Ishikawa (cell line): ENCODE results near the gene OR9Q2.

Experiments used
- CEBPB ChIP-seq: IDR thresholded peaks from 2 replicates; pipeline ENCODE4 v1.6.1; 2012
- EP300 ChIP-seq: IDR thresholded peaks from 2 replicates; pipeline ENCODE4 v1.6.1; 2012; ENCODE audit warnings: borderline replicate concordance
- RAD21 ChIP-seq: IDR thresholded peaks from 2 replicates; pipeline ENCODE4 v1.6.1; 2012; ENCODE audit warnings: low read depth
- TAF1 ChIP-seq: IDR thresholded peaks from 2 replicates; pipeline ENCODE4 v1.6.1; 2012; ENCODE audit warnings: low read depth, mild to moderate bottlenecking
- TF ChIP-seq, protein P1 (sequence below): IDR thresholded peaks from 2 replicates; pipeline ENCODE4 v1.6.1; 2012; ENCODE audit warnings: low read depth, mild to moderate bottlenecking
- TF ChIP-seq, protein P2 (sequence below): IDR thresholded peaks from 2 replicates; pipeline ENCODE4 v1.6.1; 2012

DNA sequence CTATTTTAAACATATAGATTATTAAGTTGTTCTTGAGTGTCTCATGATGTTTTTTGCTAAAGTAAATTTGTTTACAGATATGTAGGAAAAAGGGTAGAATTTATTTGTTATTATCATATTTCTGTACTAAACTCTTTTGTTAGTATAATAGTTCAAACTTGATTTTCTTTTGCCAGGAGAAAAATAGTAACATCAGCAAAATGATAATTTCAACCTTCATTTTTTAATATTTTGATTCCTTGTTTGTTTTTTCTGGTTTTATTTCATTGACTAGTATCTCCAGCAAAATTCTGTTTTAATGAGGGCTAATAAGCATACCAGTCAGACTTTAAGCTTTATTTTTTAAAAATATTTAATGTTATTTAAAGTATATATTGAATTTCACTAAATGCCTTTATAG, 27.6 kb downstream of the OR9Q2 start:
- TF ChIP-seq, protein P1, sequence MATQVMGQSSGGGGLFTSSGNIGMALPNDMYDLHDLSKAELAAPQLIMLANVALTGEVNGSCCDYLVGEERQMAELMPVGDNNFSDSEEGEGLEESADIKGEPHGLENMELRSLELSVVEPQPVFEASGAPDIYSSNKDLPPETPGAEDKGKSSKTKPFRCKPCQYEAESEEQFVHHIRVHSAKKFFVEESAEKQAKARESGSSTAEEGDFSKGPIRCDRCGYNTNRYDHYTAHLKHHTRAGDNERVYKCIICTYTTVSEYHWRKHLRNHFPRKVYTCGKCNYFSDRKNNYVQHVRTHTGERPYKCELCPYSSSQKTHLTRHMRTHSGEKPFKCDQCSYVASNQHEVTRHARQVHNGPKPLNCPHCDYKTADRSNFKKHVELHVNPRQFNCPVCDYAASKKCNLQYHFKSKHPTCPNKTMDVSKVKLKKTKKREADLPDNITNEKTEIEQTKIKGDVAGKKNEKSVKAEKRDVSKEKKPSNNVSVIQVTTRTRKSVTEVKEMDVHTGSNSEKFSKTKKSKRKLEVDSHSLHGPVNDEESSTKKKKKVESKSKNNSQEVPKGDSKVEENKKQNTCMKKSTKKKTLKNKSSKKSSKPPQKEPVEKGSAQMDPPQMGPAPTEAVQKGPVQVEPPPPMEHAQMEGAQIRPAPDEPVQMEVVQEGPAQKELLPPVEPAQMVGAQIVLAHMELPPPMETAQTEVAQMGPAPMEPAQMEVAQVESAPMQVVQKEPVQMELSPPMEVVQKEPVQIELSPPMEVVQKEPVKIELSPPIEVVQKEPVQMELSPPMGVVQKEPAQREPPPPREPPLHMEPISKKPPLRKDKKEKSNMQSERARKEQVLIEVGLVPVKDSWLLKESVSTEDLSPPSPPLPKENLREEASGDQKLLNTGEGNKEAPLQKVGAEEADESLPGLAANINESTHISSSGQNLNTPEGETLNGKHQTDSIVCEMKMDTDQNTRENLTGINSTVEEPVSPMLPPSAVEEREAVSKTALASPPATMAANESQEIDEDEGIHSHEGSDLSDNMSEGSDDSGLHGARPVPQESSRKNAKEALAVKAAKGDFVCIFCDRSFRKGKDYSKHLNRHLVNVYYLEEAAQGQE: no peak
- TF ChIP-seq EP300 (no peak), RAD21 (no peak), TAF1 (no peak), CEBPB (no peak)
- TF ChIP-seq, protein P2, sequence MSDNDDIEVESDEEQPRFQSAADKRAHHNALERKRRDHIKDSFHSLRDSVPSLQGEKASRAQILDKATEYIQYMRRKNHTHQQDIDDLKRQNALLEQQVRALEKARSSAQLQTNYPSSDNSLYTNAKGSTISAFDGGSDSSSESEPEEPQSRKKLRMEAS: no peak
